Activated naive CD4-positive, alpha-beta T cell treated with anti-CD3 and anti-CD28 coated beads, Interleukin-2, amount 50 U/mL, for 16 hours (primary cell): ENCODE measurements around the gene PSMD10.

Experiments used
- DNase-seq: peaks from one replicate; pipeline ENCODE4 v3.0.0-alpha.2; 2020

Gene PSMD10, protein sequence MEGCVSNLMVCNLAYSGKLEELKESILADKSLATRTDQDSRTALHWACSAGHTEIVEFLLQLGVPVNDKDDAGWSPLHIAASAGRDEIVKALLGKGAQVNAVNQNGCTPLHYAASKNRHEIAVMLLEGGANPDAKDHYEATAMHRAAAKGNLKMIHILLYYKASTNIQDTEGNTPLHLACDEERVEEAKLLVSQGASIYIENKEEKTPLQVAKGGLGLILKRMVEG

DNA sequence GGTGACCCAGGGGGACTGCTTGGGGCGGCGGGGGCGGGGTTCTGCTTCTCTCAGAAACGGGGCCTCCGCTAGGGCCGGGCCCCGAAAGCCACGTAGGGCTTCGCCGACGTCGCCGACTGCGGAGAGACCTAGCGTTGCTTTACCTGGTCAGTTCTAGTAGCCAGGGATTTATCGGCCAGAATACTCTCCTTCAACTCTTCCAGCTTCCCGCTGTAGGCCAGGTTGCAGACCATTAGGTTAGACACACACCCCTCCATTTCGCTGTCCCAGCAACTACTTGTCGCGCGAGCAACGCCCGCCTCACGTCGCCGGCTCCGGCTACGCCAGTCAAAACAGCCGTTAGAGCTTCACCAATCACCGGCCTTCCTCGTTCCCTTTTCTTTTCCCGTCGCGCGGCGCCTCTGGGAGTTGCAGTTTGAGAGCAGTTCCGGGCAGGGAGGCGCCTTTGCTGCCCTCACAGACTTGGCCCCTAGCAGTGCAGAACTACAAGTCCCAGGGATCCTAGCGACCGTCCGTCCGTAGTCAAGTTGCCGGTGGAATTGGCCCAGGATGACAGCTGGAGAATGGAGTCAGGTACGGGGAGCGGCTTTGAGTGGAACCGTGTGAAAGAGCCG is at the start of gene PSMD10, which contains the start of gene ATG4A:
Gene PSMD10, minus strand, starts transcription at position 279 of the 614 bp plus-strand sequence. Its CDS starts 22 bp downstream, at position 257.
Gene ATG4A, plus strand, starts transcription at position 515 of the 614 bp plus-strand sequence. Its CDS starts 49 bp downstream, at position 564.
- peak; percentile 87 for DNase-seq

DNA sequence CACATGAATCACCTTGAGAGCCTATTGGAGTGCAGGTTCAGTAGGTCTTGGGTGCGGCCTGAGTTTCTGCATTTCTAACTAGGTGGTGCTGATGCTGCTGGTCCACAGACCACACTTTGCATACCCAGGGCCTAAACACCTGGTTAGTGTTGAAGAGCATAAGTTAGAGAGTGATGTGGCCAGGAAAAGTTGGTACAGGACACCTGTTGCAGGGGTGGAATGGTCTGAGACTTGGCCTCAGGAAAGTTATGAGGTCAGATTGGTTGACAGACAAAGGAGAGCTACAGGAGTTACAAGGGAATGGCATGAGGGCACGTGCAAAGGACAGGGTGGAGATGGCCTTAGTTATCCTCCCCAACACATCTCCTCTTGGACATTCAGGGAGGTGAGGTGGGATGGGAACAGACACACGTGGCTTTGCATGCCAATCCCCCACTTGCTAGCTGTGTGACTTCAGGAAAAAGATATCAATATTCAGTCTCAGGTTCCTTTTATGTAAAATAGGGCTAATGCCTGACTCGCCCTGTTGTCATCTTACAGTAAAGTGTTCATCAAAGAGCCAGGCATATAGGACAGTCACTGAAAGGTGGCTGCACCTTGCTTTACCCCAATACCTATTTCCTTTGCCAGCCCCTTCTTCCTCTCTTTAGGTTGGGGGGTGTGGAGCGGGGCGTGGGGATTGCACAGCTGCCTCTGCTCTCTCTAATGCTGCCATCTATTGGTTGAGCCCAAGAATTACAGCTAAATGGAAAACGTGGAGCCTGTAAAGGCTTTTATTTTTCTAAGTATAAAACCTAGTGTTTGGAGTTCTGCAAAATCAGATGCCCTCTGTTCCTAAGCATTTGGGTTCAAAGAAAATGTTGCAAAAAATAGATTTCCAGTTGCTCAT is 47.7 kb upstream of the PSMD10 start:
- no peak for DNase-seq

GRCh38 chrX:108134724-108135123 is 43.4 kb upstream of the PSMD10 start:
- no peak for DNase-seq

GRCh38 chrX:108132876-108133275 is 41.5 kb upstream of the PSMD10 start:
- no peak for DNase-seq

GRCh38 chrX:108132034-108132433 is 40.7 kb upstream of the PSMD10 start:
- no peak for DNase-seq

DNA sequence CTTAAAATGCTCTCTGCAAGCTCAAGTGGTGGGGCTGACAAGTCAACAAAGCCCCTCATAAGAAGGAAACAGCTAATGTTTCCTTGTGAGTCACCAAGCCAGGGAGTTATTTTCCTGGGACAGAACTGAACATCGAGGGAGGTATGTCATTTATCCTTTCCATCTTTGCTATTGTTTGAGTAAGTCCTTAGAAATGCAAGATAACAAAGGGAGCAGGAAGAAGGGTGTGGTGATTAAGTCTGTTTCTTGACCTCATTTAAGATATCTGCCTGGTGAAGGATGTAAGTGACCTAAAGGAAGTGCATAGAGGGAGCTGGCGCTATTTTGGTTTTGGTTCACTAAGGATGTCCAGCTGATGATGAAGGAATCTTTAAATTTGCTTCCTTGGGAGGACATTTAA is 40.1 kb upstream of the PSMD10 start:
- no peak for DNase-seq

DNA sequence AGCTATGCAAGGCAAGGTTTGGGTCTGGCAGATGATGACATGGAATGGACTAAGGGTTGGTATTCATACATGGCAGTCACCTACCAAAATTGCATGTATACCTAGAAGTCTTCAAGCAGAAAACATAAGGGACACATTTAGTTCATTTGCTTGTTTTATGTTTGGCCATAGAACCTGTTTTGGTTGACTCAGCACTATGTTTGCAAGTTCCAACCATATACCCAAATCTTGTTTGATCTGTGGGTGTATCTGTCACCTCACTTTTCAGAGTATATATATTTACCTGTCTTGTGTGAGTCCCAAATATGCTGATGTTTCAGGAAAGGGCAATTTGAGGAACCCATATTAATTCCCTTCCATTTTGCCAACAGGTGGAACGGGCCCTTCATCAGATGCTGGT is 39.5 kb upstream of the PSMD10 start:
- no peak for DNase-seq

GRCh38 chrX:108127152-108127551 is 35.8 kb upstream of the PSMD10 start:
- DNase-seq: no peak

- no peak for DNase-seq
Observed at GRCh38 chrX:108126661-108127060, 35.3 kb upstream of the PSMD10 start.

DNA sequence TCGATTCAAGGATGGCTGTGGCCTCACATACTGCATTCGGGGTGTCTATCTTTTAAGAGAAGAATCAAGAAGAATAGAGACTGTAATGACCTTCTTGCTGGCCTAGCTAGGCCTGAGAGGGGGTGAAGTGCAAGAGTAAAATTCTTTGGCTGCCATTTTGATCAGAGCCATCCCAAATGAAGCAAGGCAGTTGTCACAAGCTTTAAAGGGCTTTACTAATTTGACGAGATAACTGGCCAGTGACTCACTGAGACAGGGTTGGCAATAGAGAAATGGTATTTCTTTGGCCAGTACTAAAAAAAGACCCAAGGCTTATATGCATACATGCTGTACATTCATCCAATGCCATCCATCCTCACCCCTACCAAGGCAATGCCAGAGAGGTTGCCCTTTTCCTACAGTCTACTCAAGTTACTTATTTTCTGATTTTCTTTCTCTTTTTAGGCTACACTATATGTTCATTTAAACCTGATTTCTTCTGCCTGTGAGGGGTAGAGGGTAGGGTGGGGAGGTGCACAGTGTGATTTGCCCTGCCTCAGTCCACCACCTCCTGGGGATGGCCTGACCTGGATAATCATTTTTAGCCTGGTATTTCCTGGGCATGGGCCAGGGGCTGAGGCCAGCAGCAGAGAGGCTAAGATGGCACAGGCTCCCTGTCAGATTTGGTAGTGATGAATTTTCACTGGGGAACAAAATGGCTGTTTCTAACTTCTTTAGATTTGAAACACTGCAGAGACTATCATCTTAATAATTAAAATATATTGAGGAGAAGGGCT is 32.4 kb upstream of the PSMD10 start:
- DNase-seq: no peak

GRCh38 chrX:108122748-108123147 is 31.4 kb upstream of the PSMD10 start:
- no peak for DNase-seq

DNA sequence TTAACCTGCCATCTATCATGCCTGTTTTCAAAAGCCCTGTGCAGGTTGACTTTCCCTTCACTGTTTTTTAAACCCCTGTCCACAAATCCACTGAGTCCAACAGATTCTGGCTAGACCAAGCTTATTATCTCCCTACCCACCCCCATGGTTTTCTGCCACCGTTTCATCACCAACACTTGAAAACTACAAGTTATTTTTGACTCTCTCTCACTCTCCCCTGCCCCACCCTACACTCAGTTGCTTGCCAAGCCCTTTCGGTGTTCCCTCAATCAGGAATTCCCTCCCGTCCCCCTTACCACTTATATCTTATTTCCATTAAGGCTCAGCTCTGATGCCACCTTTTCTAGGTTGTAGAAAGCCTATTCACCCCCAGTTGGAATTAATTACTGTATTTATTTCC is 29.9 kb upstream of the PSMD10 start:
- no peak for DNase-seq

GRCh38 chrX:108117988-108118387 is 26.6 kb upstream of the PSMD10 start:
- no peak for DNase-seq

DNA sequence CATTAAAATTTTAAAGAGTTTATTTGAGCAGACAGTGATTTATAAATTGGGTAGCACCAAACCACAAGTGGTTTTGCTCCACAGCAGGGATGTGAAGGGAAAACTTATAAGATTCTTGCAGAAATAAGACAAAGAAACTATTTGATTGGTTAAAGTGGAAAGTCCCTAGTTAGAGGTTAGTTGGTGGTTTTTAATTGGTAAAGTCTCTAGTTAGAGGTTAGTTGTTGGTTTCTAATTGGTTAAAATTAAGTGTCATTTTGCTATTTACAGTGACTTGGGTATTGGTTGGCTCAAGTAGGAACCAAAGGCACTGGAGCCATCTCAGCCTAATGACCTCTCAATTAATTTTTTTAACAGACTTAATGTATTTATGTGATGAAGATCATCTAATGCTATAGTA is 23.2 kb upstream of the PSMD10 start:
- no peak for DNase-seq

DNA sequence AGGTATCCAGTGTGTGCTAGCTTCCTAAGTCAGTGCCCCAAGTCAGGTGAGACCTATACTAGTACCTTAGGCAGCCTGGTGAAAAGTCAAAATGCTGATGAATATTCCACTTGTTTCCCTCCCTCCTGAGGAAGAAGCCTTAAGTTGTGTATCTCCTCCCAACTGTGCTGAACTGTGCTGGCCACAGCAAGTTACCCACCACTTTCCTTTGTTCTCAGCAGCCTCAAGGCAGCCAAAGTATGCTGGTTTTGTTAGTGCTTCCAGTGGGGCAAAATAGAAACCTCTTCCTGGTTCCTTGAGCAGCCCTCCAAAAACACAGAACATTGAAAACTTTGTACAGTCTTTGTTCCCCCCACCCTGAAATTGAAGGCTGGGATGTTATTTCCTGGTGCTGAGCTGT is 14.1 kb upstream of the PSMD10 start:
- DNase-seq: no peak

GRCh38 chrX:108097380-108097779 is 6.0 kb upstream of the PSMD10 start:
- DNase-seq: no peak

DNA sequence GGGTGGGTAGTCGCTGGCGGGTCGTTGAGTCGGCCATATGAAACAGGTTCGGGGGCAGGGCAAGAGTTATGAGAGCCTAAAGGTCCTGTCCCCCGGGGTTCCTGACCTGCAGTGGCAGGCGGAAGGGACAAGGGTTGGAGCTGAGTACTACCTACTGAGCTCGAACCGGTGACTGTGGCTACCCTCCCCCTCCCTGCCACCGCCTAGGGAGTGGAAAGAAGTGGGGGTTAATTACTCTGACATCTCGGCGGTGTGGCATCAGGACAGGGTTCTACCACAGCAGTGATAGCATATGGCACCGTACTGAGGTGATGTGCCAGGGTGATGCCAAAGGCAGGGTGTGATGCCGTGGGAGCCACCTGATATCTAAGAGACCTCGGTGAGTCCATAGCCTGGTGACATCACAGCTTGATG is 543 bp upstream of the PSMD10 start:
- peak; percentile 18 for DNase-seq

- DNase-seq: peak; percentile 10
Observed at GRCh38 chrX:108090491-108091263, 665 bp downstream of the PSMD10 start.

GRCh38 chrX:108088511-108088910 is 2.8 kb downstream of the PSMD10 start:
- DNase-seq: no peak

GRCh38 chrX:108087792-108088191 is 3.5 kb downstream of the PSMD10 start:
- DNase-seq: no peak

GRCh38 chrX:108081110-108081509 is 10.2 kb downstream of the PSMD10 start:
- DNase-seq: no peak

GRCh38 chrX:108072746-108073145 is 18.6 kb downstream of the PSMD10 start:
- DNase-seq: no peak
